GM18526 (cell line): Measurements from ENCODE around the gene ASTN2.

ENCODE experiments used
- POLR2A ChIP-seq: IDR thresholded peaks from 3 replicates; pipeline ENCODE4 v1.6.1; 2011; ENCODE audit not compliant: insufficient read length; ENCODE audit errors: extremely low read depth

The ASTN2 gene

DNA sequence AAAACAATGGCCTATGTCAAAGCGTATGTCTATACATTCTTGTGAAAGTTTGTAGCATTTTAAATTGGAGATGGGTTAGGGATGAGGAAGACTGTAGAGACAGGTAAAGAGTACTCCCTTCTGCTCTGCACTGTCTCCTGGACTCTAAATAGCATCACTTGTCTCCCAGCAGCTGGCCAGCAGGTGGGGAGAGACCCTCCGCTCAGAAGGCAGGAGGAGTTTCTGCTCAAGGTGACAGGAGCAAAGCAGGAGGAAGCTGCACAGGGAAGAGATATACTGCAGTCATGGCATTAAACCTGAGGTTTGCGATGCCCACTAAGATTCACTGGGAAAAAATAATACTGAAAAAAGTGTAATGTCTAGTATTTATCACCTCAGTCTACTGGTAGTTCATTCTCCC, 10.7 kb upstream of the ASTN2 start:
- TF ChIP-seq POLR2A = no peak

DNA sequence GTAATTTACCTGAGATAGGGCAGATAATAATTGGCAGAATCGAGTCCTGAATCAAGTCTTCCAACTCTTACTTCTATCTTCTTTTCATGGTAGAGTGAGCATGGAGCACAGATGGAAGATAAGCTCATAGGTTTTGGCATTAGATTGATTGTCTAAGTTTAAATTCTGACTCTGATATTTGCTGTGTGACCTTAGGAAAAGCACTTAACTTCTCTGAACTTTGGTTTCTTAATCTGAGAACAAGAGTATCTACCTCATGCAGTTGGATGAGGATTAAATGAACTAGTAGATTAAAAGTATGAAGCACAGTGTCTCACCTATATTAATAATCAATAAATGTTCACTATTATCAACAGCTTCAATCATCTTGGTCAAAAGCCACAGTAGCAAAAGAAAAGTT, 9.4 kb upstream of the ASTN2 start:
- no peak for TF ChIP-seq POLR2A

DNA sequence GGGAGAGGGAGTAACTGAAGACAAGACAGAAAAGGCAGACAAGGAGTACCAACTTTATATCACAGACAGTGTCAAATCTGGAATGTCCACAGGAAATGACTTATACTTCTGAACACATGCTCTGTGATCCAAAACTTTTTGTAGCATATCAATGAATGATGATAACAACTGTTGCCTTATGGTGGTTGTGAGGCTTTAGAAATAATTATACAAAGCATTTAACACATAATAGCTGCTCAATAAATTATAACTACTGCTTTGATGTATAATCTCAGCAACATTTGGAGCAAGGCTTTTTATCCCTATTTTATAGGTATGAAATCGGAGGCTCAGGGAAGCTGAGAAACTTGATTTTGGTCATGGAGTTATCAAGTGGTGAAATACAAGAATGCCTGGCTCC, 3.3 kb upstream of the ASTN2 start:
- no peak for TF ChIP-seq POLR2A

DNA sequence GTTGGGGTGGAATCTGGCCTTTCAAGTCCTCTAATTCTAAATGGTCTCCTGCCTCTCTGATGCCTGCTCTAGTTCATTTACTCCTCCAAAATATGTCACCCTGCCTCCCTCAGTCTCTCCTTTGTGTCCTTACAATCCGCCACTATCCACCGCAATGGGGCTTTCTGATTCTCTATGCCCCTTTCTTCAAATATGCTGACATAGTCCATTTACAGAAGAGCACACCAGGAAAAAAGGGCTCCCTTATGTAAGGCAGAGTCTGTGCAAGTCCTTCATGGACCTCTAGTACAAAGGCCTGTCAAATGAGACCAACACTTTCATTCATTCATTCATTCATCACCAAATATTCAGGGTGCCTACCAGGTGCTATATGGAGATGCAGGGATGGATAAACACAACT, 2.0 kb upstream of the ASTN2 start:
- no peak for TF ChIP-seq POLR2A

DNA sequence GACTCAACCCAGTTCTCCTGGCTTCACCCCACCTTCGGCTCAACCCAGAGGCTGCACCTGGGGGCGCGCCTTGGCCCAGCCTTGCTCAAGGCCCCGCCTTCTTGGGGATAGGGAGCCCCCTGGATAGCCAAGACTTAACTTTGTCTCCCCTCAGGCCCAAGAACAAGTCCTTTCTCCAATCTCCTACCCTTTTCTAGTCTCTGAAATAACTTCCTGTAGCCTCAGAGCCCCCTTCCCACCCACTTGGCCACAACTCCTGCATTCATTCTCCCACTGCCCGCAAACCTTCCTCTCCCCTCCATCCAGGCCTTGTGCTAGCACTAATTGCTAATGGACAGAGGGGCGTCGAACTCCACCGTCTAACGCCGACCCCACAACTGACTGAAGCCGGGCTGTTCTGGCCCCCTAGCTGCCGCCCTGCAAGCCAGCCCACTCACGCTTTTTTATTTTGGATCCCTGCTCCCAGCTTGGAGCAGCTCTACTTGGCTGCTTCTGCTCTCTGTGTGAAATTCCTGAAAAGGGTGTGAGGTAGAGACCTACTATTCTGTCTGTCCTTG, 579 bp upstream of the ASTN2 start:
- TF ChIP-seq POLR2A = no peak

DNA sequence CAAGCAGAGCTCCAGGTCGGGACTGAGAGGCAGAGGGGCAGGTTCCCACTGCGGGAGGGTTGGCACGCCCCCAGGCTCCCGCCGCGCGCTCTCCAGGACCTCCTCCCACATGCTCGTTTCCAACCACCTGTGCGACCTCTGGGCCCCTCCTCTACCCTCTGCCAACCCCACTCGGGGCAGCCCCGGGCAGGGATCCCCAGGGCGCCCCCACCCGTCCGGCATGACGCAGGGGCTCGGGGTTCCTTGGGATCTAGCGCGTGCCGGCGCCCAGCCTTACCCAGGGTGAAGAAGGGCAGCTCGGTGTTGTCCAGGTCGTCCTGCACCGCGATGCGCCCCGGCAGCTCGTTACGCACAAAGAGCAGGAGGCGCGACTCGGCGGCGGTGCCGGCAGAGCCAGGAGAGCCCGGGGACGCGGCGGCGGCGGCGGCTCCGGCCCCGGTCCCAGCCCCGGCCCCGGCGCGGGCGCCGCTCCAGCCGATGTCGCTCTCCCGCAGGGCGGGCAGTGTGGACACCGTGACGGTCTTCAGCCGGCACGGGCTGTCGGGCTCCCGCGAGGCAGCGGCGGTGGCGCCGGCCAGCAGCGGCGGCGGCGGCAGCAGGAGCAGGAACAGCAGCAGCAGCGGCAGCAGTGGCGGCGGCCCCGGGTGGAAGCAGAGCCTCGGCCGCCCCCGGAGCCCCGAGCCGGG, 494 bp downstream of the ASTN2 start:
- TF ChIP-seq POLR2A = no peak

DNA sequence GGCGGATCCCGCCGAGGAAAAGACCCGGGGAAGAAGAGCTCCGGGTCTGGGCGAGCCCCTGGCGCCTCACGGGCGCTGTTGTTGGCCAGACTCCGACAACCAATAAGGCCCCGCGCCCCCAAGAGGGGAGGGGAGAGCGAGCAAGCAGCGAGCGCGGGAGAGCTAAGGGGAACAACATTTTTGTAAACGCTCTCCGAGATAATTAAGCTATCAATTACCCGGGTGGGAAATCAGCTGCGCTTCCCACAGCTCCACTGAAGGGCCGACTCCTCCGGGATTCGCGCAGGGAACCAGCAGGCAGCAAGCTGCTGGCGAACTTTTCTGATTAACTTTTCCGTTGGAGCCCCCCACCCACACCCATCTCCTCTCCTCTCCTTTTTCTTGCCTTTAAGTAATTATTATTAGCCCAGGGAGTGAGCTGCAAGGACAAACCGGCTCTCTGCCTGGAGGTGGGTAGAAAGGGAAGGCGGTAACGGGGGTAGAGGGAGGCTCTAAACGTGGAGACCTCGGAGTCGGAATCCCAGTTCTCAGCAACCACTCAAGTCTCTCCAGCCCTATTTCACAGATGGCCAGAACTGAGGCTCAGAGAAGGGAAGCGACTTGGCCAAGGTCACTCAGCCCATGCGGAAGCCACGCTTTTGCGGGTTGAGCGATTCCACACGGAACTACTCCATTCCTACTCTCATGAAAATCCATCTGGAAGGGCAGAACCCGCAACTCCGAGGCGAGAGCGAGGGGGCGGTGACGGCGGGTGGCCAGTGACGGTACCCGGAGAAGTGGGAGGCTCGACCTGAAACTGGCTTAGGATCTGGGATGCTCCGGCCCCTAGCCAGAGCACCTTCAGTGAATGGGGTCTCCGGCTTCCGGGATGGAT, 1.3 kb downstream of the ASTN2 start:
- no peak for TF ChIP-seq POLR2A

DNA sequence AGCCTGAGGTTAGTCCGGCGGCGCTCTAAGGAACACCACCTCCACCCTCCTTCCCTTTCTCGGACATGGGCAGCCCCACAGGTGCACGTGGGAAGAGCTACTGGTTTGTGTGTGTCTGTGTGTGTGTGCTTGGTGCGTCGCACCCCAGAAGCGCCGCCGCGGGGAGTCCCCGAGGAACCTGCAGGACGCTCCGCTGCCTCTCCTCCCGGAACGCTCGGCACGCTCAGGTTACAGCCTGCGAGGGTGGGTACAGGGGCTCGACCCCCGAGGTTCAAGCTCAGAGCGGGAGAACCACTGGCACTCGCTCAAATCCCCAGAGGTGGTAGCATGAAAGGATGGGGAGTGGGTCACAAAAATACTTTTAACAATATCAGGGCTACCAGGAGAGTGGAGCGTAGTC, 2.0 kb downstream of the ASTN2 start:
- no peak for TF ChIP-seq POLR2A

DNA sequence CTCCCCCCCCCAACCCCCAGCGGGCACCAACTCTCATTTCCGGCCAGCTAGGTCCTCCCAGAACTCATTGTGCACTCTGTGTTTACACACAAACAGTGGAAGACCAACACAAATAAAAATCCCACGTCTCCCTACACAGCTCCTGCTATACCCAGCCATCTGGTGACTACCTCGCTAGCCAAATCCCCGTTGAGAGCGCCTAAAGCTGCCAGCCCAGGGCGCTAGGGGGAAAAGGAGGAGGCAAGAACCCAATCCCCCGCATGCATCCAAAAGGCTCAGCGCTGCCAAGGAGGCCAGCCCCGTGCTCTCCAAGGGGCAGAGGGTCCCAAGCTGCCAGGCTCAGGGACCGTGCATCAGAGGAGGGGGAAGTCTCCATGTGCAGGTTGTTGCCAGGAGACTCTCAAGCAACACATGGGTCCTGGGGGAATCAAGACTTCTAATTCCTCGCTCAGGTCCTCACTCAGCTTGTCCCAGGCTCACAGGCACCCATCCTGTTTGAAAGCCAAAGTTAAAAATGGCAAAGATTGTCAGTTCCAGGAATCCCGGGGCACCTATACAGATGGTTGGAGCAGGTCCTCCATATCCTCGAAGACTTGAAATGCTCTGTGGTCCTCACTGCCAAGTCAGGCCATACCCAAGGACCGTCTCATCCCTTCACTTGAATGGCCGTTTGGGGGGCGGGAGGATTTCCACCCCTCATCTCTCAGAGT, 2.7 kb downstream of the ASTN2 start:
- TF ChIP-seq POLR2A = no peak

DNA sequence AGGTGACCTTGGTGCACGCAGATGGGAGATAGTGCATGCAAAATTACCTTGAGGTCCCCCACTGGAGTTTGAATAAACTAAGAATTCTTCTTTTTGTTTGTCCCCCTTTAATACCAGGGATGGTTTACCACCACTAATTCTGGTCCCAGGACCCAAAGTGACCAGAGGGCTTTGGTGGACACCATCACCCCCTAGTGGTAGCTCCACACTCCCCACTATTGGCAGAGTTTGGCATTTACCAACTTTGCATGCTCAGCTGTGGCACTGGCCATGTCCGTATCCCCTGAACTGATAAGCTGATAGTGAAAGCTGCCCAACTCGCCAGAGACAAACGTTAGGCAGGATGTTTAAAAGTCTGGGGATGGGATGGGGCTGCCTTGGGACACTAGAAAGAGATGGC, 3.3 kb downstream of the ASTN2 start:
- TF ChIP-seq POLR2A = no peak

DNA sequence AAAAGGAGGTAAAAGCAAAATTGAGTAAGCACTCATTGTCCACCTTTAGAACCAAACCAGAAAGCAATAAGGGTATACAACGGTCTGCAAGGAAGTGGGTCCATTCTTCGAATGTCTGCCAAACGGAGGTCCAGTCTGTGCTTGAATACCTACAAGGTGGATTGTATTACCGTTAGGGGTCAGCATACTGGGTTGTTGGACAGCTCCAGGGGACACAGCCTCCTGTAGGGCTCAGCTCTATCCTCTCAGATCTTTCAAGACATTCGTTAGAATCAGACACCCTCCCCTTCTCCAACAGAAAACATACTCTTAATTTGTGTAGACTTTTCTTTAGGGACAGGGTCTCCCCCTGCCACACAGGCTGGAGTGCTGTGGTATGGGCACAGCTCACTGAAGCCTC, 5.5 kb downstream of the ASTN2 start:
- TF ChIP-seq POLR2A = no peak

DNA sequence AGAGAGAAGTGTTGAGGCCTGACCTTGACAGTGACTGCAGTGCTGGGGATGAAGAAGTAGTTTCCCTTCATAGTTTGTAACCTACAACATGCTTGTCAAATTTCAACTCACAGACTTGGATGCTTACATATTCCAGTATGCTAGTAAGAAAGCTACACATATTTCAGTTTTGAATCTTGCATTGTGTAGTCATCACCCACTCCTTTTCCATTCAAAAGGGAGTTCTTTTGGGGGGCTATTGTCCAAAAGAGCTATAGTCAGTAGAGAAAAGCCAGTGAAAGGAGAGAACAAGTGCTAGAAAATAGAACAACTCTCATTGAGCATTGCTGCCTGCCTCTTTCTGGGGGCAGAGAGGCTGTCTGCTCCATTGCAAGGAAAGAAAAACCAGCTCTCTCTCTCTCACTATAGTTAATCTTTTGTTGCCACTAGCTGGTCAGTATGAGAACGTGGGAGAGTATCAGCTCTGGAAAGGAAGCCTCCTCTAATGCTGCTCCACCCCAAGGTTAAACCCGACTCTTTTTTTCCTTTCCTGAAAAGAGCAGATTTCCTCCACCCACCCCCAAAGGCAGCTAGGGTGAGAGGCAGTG, 7.3 kb downstream of the ASTN2 start:
- no peak for TF ChIP-seq POLR2A

DNA sequence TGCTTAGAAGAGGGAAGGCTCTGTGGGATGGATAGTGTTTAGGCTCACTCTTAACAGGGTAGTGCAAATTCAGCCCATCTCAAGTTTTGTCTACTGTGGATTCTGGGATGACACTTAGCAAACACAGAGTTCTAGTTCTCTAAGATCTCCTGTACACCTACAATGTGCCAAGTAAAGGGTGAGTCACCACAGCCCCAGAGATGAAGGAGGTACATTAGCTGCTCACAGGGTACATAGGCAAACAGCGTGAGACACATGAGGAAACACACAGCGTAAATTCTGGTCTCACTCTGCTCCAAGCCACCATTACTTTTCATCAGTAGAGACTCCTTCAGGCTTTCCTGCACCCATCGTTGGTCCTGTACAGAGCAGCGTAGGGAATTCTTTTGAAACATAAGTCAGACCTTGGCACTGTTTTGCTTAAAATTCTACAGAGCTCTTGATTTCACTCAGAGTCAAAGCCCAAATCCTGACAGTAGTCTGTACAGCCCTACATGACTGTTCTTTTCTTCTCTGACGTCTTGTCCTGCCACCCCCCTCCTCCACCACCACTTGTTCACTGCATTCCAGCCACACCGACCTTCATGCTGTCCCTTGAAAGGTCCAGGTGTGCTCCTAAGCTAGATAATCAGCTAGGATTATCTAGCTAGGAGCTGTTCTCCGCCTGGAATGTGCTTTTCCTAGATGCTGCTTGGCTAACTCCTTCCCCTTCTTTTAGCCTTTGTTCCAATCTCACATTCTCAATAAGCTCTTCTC, 8.7 kb downstream of the ASTN2 start:
- TF ChIP-seq POLR2A = no peak

DNA sequence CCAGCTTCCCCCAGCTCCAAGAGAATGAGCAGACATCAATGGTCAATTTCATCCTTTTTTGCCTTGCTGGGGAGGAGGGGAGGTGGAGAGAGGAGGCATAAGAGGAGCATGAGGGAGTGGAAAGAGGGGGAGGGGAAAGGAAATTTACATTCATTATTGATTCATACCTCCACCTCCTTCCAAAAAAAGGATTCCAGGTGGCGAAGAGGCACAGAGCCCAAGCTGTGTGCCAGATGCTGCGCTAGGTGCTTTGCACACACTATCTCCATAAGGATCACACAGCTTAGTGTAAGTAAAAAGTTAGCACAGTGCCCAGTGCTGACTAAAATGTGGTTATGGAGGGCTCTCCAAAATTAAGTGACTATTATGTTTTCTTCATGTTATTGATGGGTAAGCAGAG, 11.0 kb downstream of the ASTN2 start:
- no peak for TF ChIP-seq POLR2A

DNA sequence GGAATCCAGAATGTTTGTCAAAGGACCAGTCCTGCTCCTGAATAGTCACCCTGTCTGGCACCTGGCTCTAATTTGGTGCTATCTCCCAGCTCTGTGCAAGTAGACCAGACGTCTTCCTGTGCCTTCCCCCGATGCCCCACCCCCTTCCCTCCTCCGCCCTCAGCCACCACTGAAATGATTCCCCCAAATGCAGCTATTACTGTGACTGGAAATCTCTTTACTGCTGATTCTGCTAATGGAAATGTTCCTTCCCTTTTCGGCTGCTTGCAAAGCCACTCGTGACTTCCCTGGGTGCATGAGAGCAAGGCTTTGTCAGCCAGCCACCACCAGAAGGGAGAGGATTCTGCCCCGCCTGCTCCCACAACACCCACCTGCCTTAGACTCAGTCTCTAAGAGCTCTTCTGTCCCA, 11.4 kb downstream of the ASTN2 start:
- TF ChIP-seq POLR2A = no peak

DNA sequence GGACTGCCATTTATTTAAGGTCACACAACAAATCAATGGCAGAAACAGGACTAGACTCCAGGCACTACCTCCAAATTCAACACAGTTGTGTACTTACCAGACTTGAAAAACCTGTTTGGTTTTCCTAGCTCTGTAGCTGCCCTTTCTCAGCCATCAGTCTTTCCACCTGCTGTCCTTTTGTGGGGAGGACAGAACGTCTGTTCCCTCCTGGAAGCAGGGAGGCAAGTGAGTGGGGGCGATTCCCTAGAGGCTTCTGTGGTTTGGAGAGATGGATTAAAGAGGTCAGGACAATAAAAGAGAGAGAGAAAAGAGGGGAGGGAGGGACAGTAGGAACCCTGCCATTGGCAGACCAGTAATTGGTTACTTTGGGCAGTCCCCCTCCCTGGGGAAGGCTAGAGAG, 14.7 kb downstream of the ASTN2 start:
- TF ChIP-seq POLR2A = no peak
